ENCODE measurements around the gene BPIFB4. TPM values are rescaled to one million over a fixed set of nuclear protein-coding genes. Genes with fewer than 3 reads are reported as not detected.

Gene BPIFB4
- total RNA-seq, 2 experiments from 2014 or later: not detected

DNA sequence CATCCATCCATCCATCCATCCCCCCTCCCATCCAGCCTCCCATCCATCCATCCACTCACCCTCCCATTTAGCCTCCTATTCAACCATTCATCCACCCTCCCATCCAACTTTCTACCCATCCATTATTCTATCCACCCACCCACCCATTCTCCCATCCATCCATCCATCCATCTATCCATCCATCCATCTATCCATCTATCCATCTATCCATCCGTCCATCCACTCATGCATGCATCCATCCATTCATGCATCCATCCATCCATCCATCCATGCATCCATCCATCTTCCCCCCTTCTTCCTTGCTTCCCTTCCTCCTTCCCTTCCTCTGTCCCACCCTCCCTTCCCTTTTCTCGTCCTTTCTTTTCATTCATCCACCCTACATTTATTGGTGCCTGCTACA is 4.8 kb upstream of the BPIFB4 start:
- Mint-ChIP-seq H3K27ac (no peak overlapping the region), H3K4me3 (no peak overlapping the region), H3K27me3 (no peaks in the 10 kb centered on the region), H3K36me3 (ENCODE audit: low read depth) (no peaks in the 10 kb centered on the region), H3K4me1 (ENCODE audit: low read depth) (peaks cover 15% of the 10 kb centered on the region), H3K9me3 (no peaks in the 10 kb centered on the region)
- intact Hi-C loops (cut with DNase I, micrococcal nuclease): loop anchor here in 1 of 2 experiments (5.0 kb wide), 1 partner anchor 172 kb away; no protein-coding TSS in a partner anchor
- DNase-seq: no peak
- no peak for ATAC-seq (ENCODE audit: poor library complexity)
- CTCF ChIA-PET: interaction anchor here (0.9 kb wide), 1 partner anchor 172 kb away, joined by 3 read pairs; no protein-coding TSS in a partner anchor
- Histone ChIP-seq H3K27me3 (ENCODE audit: control insufficient read depth in 1 of 2, insufficient read depth in 2 of 2, low read length in 2 of 2) (no peaks in the 10 kb centered on the region), H3K9me3 (ENCODE audit: control insufficient read depth in 1 of 2, insufficient read depth in 1 of 2, low read length in 2 of 2) (no peaks in the 10 kb centered on the region), H3K36me3 (ENCODE audit: insufficient read depth, low read length) (no peaks in the 10 kb centered on the region), H3K4me3 (ENCODE audit: low read length) (no peak overlapping the region), H3K27ac (ENCODE audit: low read depth in 1 of 2, low read length in 2 of 2) (no peak overlapping the region), H3K4me1 (ENCODE audit: insufficient read depth, low read length) (peaks cover 13% of the 10 kb centered on the region)
- no peak for TF ChIP-seq CTCF (IDR thresholded peaks at IDR 0.05)
- POLR2A ChIA-PET: no interaction called here

- Histone ChIP-seq H3K36me3 (ENCODE audit: insufficient read depth, low read length) (no peaks in the 10 kb centered on the region), H3K27ac (ENCODE audit: low read depth in 1 of 2, low read length in 2 of 2) (no peak overlapping the region), H3K4me1 (ENCODE audit: insufficient read depth, low read length) (peaks cover 13% of the 10 kb centered on the region), H3K4me3 (ENCODE audit: low read length) (no peak overlapping the region), H3K9me3 (ENCODE audit: control insufficient read depth in 1 of 2, insufficient read depth in 1 of 2, low read length in 2 of 2) (no peaks in the 10 kb centered on the region), H3K27me3 (ENCODE audit: control insufficient read depth in 1 of 2, insufficient read depth in 2 of 2, low read length in 2 of 2) (no peaks in the 10 kb centered on the region)
- H3K27me3 Mint-ChIP-seq: no peaks in the 10 kb centered on the region
- no peaks in the 10 kb centered on the region for H3K9me3 Mint-ChIP-seq
- ATAC-seq (ENCODE audit: poor library complexity) (no peak), DNase-seq (no peak)
- intact Hi-C loops (cut with DNase I, micrococcal nuclease): loop anchor here in 1 of 2 experiments (5.0 kb wide), 1 partner anchor 173 kb away; no protein-coding TSS in a partner anchor
- H3K4me1 Mint-ChIP-seq (ENCODE audit: low read depth): peaks cover 9% of the 10 kb centered on the region
- no peak for TF ChIP-seq CTCF (IDR thresholded peaks at IDR 0.05)
- POLR2A ChIA-PET: no interaction called here
- no peaks in the 10 kb centered on the region for H3K36me3 Mint-ChIP-seq (ENCODE audit: low read depth)
- no peak overlapping the region for H3K27ac Mint-ChIP-seq
- H3K4me3 Mint-ChIP-seq: no peak overlapping the region
- CTCF ChIA-PET: interaction anchor here (0.9 to 1.2 kb wide), 2 partner anchors 130 to 173 kb away, joined by 3 read pairs; no protein-coding TSS in a partner anchor
Observed at GRCh38 chr20:33075281-33075680, 4.2 kb upstream of the BPIFB4 start.

DNA sequence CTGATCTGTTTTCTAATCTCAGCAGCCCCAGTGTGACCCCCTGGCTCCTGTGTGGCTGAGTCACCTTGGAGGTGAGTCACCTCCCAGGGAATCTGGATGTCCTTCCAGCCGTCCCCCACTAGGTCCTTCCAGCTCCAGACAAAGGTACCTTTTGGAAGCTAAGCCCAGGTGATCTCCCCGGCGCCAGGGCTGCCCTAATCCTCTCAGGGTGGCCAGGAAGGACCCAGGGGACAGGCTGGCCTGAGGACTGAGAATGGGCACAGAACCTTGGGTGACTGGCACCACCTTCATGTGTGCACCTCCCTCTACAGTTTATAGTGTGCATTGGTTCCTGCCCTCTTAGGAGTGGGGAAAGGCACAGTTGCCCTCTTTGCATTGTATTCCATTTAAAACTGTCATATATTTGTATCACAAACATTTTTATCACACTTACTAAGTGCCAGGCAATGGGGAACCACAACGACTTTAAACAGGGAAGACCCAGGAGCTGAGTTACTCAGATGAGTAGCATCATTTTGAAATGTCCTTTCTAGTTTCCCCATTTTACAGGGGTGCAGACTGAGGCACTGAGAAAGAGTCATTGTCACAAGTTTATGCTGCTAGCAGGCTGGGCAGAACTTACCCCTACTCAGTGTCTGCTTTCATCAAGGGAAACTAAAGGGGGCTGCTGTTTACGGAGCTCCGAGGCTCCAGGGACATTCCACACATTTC is 2.6 kb upstream of the BPIFB4 start:
- no peak for TF ChIP-seq CTCF (IDR thresholded peaks at IDR 0.05)
- ChIA-PET POLR2A (no interaction called here), CTCF (interaction anchor here (1.2 to 1.5 kb wide), 3 partner anchors 131 to 284 kb away, joined by 3 to 4 read pairs (median 3); no protein-coding TSS in a partner anchor)
- no peaks in the 10 kb centered on the region for H3K9me3 Mint-ChIP-seq
- H3K4me1 ChIP-seq (ENCODE audit: insufficient read depth, low read length): peaks cover 10% of the 10 kb centered on the region
- intact Hi-C loops (cut with DNase I, micrococcal nuclease): loop anchor here (2.0 to 5.0 kb wide), 2 partner anchors 174 to 175 kb away; no protein-coding TSS in a partner anchor
- no peak overlapping the region for H3K4me3 ChIP-seq (ENCODE audit: low read length)
- no peak overlapping the region for H3K27ac ChIP-seq (ENCODE audit: low read depth in 1 of 2, low read length in 2 of 2)
- no peaks in the 10 kb centered on the region for H3K27me3 Mint-ChIP-seq
- peaks cover 8% of the 10 kb centered on the region for H3K4me1 Mint-ChIP-seq (ENCODE audit: low read depth)
- no peaks in the 10 kb centered on the region for H3K36me3 Mint-ChIP-seq (ENCODE audit: low read depth)
- H3K36me3 ChIP-seq (ENCODE audit: insufficient read depth, low read length): no peaks in the 10 kb centered on the region
- H3K27me3 ChIP-seq (ENCODE audit: control insufficient read depth in 1 of 2, insufficient read depth in 2 of 2, low read length in 2 of 2): no peaks in the 10 kb centered on the region
- no peak overlapping the region for H3K4me3 Mint-ChIP-seq
- ATAC-seq (ENCODE audit: poor library complexity): peak; percentile 32
- peak in 5 of 14 experiments; percentile 5 to 58 (median 40) for DNase-seq
- no peak overlapping the region for H3K27ac Mint-ChIP-seq
- no peaks in the 10 kb centered on the region for H3K9me3 ChIP-seq (ENCODE audit: control insufficient read depth in 1 of 2, insufficient read depth in 1 of 2, low read length in 2 of 2)

All from CD4-positive, alpha-beta T cell (primary cell).